NCI-H146 (cell line): ENCODE data around the gene PLXNC1.
A peak's percentile ranks its signal among the peaks of the same experiment; 100 is the strongest.

Source experiments
- DNase-seq: peaks from one replicate; lab custom pipeline; 2025; lab: John Stamatoyannopoulos, UW

Gene PLXNC1

DNA sequence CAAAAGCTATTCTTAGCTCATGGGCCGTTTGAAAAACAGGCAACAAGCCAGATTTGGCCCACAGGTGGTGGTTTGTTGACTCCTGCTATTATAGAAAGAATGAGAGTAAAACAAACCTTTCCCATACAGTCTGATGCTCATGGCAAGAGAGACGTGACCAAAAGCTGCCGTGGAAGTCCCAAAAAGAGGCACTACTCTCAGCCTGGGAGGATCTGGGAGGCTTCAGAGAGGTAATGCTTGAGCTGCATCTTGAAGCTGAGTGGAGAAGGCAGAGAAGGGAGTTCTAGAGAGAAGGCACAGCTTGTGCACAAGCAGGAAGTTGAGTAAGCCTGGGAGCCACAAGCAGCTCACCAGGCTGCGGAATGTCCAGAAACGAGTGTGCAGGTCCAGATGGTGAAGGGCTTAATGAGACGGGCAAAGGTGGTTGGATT is 9.6 kb downstream of the PLXNC1 start:
- peak; percentile 13 for DNase-seq

- DNase-seq = no peak
Measured at GRCh38 chr12:94158666-94159065, 10.3 kb downstream of the PLXNC1 start.

- no peak for DNase-seq
Measured at GRCh38 chr12:94162108-94162507, 13.7 kb downstream of the PLXNC1 start.

DNA sequence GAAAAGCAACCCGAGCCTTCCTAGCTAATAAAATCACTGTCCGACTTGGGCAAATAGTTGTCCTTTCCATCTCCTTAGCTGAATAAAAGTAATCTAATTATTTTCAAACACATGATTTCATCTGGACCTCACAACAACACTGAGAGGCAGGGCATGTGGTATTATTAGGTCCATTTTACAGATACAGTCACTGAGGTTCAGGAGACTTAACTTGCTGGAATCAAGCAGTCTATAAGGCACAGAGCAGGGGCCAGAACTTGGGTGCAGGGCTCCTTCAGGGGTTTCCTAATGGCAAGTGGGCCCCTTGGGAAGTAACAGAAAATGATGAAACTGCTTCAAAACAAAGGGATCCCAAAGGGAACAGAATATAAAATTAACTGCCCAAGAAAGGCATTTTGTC is 15.5 kb downstream of the PLXNC1 start:
- no peak for DNase-seq

GRCh38 chr12:94165138-94165537 is 16.8 kb downstream of the PLXNC1 start:
- no peak for DNase-seq

DNA sequence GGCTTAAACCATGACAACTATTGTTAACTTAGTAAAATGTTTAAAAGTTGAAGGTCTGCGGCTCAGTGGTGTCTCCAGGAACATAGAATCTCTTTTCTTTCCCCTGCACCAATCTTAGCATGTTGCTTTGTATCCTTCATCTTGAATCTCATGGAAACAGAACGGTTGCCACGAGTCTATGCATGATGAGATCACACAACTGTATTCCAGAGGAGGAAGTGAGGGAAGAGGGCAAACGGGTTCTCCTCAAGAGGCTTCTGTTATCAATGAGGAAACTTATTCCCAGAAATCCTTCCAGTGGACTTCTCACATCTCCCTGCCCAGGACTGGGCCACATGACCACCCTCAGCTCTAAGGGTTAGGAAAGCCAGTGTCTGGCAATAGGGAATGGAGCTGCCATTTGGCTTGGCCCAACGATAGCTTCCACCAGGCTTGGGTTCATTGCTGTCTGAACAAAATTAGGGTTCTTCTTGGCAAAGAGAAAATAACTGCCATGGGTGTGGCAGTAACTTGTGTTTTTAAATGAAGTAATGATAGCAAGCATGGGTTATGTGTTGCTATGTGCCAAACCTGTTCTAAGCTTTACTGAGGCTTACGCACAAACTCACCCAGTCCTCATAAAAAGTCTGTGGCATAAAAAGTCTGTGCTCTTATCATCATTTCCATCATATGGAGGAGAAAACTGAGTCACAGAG is 17.4 kb downstream of the PLXNC1 start:
- DNase-seq = no peak

DNA sequence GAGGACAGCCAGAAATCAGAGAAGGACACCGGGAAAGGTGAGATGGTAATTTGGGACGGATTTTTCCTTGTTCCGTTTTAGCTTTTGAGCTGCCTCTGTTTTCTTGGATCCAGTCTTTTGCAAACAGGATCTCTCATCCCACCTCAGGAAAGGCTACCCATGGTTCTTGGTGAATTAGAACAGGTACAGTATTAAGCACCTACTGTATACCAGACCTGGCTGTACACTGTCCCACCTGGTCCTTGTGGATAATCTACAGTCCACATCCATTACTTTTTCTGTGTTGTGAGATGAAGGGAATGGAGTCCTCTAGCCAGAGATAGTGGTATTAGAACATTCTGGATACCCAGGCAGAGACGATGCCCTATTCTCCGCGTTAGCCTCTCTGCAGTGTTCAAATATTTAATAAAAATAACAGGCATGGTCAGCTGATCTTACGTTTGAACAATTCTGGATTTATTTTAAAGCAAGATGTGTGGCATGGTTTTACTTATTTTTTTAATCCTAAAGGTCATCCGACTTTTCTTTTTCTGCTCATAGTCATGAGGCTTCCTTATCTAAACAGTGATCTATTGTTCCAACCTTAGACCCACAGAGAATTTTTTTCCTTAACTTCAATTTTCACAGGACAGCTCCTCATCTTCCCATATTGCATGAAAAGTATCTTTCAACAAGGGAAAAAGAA is 18.8 kb downstream of the PLXNC1 start:
- DNase-seq = no peak

GRCh38 chr12:94167756-94168416 is 19.5 kb downstream of the PLXNC1 start:
- DNase-seq = no peak

GRCh38 chr12:94169495-94169894 is 21.1 kb downstream of the PLXNC1 start:
- DNase-seq = no peak

GRCh38 chr12:94169966-94170689 is 21.8 kb downstream of the PLXNC1 start:
- DNase-seq = no peak

DNA sequence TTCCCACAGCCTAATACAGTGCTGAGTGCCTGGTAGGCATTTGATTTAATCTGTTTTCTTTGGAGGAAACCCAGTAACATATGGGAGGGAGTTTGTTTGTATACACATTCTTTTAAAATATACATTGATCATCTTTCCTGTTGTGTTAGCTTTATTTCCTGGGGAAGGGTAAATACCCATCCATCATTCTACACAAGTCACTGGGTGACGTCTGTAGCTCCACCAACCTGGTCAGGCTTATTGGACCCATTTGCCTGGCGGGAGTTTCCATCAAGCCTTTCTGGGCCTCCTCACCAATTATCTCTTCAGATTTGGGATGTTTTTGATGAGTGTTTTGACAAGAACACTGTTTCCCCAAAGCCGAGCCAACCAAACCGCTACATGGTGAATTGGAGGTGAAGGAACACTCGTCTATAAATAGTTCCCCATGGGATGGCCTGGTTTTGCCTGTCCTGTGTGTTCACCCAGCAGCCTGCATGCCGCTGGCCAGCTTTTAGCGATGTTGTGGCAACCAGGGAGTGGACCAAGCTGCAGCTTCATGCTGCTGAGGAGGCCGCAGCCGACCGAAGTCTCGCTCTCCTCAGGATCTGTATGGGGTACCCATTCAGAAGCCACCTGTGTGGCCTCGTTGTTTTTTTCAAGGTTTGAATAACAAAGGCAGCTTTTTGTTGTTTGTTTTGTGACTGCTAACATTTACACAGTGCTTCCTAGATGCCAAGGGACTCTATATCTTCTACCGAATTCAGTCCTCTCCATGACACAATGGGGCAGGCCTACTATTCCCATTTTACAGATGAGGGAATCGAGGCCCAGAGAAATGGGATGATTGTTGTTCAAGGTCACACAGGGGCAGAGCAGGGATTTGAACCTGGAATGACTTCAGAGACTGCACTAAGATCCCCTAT is 22.6 kb downstream of the PLXNC1 start:
- no peak for DNase-seq

GRCh38 chr12:94171595-94171930 is 23.2 kb downstream of the PLXNC1 start:
- no peak for DNase-seq

- no peak for DNase-seq
Measured at GRCh38 chr12:94172031-94172430, 23.7 kb downstream of the PLXNC1 start.

- DNase-seq = no peak
Measured at GRCh38 chr12:94172973-94173372, 24.6 kb downstream of the PLXNC1 start.

DNA sequence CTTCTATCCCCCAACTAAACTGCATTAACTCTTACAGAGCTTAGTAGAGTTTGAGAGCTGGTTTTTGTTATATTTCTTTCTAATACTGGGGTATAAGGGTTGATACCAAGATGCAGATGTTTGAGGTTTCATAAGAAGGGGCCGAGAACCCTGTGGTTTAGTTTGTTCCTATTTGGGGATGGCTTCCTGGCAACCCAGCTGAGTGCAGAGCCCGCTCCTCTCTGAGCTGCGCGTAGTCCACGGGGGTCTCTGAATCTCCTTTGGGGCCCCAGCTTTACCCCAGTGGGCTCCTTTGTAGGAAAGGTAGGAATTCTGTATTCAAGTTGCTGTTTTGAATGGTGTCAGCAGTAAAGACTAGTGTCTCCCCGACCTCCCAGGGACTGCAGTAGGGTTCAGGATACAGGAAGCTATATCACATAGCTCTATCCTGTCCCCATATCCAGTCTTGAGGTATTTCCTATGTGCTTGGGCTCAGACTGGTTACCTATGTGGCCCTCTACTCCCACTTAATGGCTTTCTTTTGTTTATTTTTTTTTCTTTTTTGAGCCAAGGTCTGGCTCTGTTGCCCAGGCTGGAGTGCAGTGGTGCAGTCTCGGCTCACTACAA is 25.4 kb downstream of the PLXNC1 start:
- DNase-seq = no peak

GRCh38 chr12:94174576-94174975 is 26.2 kb downstream of the PLXNC1 start:
- DNase-seq = no peak

DNA sequence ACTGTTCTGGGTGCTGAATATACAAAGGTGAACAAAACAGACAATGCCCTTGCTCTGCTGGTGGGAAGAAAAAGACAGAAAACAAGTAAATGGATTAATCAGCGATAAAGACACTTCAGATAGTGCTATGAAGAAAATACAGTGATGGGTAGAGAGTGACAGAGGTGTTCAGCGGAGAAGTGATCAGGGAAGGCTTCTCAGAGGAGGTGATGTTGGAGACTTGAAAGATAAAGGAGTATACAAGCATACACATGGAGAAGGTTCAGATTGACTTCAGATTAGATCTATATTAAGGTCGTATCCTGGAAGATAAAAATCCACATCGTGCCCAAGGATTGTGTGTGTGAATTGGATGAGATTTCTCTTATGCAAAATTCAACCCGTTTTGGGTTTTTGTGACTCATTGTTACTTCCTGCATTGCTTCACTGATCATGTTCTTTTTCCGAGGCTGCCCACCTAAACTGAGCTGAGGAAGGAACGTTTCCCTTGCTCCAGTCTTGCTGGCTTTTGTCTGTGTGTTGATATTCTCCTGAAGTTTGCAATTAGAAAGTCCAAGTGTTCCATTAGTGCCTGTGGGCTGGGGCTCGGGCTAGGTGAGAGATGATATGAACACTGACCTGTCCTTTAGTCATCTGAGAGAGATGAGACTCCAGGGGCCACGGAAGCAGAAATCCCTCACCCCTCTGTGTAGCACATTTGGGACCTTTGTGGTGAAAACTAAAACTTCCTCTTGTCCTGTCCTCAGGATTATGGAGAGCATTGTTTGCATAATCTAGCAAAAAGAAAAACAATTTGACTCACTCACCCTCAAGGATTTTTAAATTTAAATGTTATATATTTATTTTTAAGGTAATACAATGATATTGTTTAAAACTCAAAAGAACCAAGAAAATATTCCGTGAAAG is 27.6 kb downstream of the PLXNC1 start:
- no peak for DNase-seq

- no peak for DNase-seq
Measured at GRCh38 chr12:94178054-94178453, 29.7 kb downstream of the PLXNC1 start.

DNA sequence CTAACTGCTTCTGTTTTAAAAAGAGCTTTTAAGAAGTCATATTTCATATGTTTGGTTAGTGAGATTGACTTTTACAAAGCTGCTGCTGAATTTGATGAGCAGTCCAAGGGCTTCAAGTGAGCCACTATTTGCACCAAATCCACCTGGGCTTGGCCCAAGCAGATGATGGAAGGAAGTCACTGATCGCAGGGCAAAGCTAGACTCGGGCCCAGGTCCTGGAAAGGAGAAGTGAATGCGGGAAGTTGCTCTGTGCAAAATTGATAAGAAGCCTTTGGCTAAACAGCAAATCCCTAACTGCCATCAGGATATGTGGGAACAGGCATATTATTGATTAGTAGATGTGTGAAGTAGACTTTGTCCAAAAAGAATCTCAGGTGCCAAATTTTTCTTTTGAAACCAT is 30.5 kb downstream of the PLXNC1 start:
- DNase-seq = no peak

GRCh38 chr12:94179723-94180122 is 31.3 kb downstream of the PLXNC1 start:
- no peak for DNase-seq
